Left ventricle myocardium inferior (tissue), 1 donor: ENCODE measurements around the gene GPRASP3. TPM values are rescaled to one million over a fixed set of nuclear protein-coding genes. Genes with fewer than 3 reads are reported as not detected.
A peak's percentile ranks its signal among the peaks of the same experiment; 100 is the strongest.

Experiments used
- DNase-seq: peaks from one replicate; pipeline ENCODE4 v3.0.0-alpha.2; 2020
- H3K27ac ChIP-seq: fragments of 200-600 bp; replicated peaks from 2 replicates; pipeline ENCODE4 v1.8.0; 2021
- H3K27me3 ChIP-seq: fragments of 200-600 bp; 2 replicates; pipeline ENCODE4 v1.8.0; 2021; ENCODE audit warnings: low read depth
- H3K36me3 ChIP-seq: fragments of 200-600 bp; 2 replicates; pipeline ENCODE4 v1.8.0; 2021
- H3K4me1 ChIP-seq: fragments of 200-600 bp; 2 replicates; pipeline ENCODE4 v1.8.0; 2021
- H3K4me3 ChIP-seq: fragments of 200-600 bp; 2 replicates; pipeline ENCODE4 v1.8.0; 2021; ENCODE audit warnings: mild to moderate bottlenecking, moderate library complexity
- H3K9me3 ChIP-seq: fragments of 200-600 bp; replicated peaks from 2 replicates; pipeline ENCODE4 v1.8.0; 2021
- intact Hi-C: fragments of 100-400 bp; cut with micrococcal nuclease; formaldehyde crosslinking; loops from one replicate; pipeline ENCODE4 v1.11.0; 2022
- total RNA-seq: library from RNA; stranded (reverse); fragmentation: NEBNext Ultra II Directional; extraction: Animal tissue kit (Norgen Biotek cat#: 25700); gene quantifications from one replicate; pipeline ENCODE4 v1.2.1, GENCODE V29; 2021
- TF ChIP-seq, protein P1 (sequence below): fragments of 200-600 bp; IDR thresholded peaks from 2 replicates; pipeline ENCODE4 v1.8.0; 2021; ENCODE audit warnings: antibody characterized with exemption, mild to moderate bottlenecking, borderline replicate concordance
- donor health status: DM: no; HTN: yes; CAD: no; lungs with severe emphysema.

GPRASP3 gene
- total RNA-seq, 1 donor from 2014 or later, result 4.8 TPM

GRCh38 chrX:102765217-102765616 lies 44.7 kb downstream of the GPRASP3 start:
- Histone ChIP-seq H3K36me3 (no peaks in the 10 kb centered on the region), H3K27ac (peak overlapping the region; percentile 52), H3K4me3 (no peak overlapping the region), H3K4me1 (peaks cover 10% of the 10 kb centered on the region), H3K9me3 (no peaks in the 10 kb centered on the region), H3K27me3 (no peaks in the 10 kb centered on the region)
- TF ChIP-seq, protein P1, sequence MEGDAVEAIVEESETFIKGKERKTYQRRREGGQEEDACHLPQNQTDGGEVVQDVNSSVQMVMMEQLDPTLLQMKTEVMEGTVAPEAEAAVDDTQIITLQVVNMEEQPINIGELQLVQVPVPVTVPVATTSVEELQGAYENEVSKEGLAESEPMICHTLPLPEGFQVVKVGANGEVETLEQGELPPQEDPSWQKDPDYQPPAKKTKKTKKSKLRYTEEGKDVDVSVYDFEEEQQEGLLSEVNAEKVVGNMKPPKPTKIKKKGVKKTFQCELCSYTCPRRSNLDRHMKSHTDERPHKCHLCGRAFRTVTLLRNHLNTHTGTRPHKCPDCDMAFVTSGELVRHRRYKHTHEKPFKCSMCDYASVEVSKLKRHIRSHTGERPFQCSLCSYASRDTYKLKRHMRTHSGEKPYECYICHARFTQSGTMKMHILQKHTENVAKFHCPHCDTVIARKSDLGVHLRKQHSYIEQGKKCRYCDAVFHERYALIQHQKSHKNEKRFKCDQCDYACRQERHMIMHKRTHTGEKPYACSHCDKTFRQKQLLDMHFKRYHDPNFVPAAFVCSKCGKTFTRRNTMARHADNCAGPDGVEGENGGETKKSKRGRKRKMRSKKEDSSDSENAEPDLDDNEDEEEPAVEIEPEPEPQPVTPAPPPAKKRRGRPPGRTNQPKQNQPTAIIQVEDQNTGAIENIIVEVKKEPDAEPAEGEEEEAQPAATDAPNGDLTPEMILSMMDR, result no peak
- intact Hi-C loops, result no loop called here
- DNase-seq, result no peak

DNA sequence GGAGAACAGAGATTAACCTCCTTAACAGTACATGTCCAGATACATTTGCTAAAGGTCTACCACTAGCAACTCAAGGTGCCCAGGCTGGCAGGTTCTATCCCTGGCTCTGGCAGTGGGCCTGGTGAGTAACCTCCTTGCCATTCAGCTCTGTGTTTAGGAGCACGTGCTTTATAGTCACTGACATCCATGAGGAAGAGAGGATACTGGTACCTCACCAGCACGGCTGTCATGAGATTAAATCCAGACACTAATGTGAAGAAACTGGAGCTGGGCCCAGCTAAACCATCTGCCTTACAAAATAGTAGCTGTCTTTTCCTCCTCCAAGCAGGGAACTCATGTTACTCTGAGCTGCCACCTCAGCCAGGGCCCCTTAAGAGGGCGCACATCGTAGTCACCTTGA lies 45.3 kb downstream of the GPRASP3 start:
- H3K27ac ChIP-seq, result peak overlapping the region; percentile 52
- intact Hi-C loops, result no loop called here

GRCh38 chrX:102767287-102767686 lies 46.7 kb downstream of the GPRASP3 start:
- Histone ChIP-seq H3K9me3 (no peaks in the 10 kb centered on the region), H3K27me3 (no peaks in the 10 kb centered on the region), H3K4me1 (peaks cover 12% of the 10 kb centered on the region), H3K36me3 (no peaks in the 10 kb centered on the region), H3K4me3 (no peak overlapping the region), H3K27ac (no peak overlapping the region)
- intact Hi-C loops, result no loop called here
- DNase-seq, result no peak
- TF ChIP-seq, protein P1, result no peak

More for the DNA sequence above, 45.3 kb downstream of the GPRASP3 start:
- TF ChIP-seq, protein P1, result no peak
- Histone ChIP-seq H3K4me1 (peaks cover 12% of the 10 kb centered on the region), H3K36me3 (no peaks in the 10 kb centered on the region), H3K27me3 (no peaks in the 10 kb centered on the region), H3K4me3 (no peak overlapping the region), H3K9me3 (no peaks in the 10 kb centered on the region)
- DNase-seq, result no peak

GRCh38 chrX:102768987-102769761 lies 48.6 kb downstream of the GPRASP3 start:
- intact Hi-C loops, result no loop called here
- TF ChIP-seq, protein P1, result no peak
- H3K27ac ChIP-seq, result peak overlapping the region; percentile 40

More at GRCh38 chrX:102768987-102769761, 48.6 kb downstream of the GPRASP3 start:
- Histone ChIP-seq H3K9me3 (no peaks in the 10 kb centered on the region), H3K36me3 (no peaks in the 10 kb centered on the region), H3K27me3 (no peaks in the 10 kb centered on the region), H3K4me3 (peak overlapping the region; percentile 73), H3K4me1 (peaks cover 12% of the 10 kb centered on the region)
- DNase-seq, result peak; percentile 47

Other genes with a start within 250 kb of the GPRASP3 start
- not detected for gene TCP11X2, start 248.9 kb upstream of the GPRASP3 start, total RNA-seq
- gene TMSB15A, start 204.0 kb upstream of the GPRASP3 start, total RNA-seq, result not detected
- 4.0 TPM for gene ARMCX5, start 121.2 kb upstream of the GPRASP3 start, total RNA-seq
- gene GPRASP1, start 69.3 kb upstream of the GPRASP3 start, total RNA-seq, result 4.7 TPM
- gene GPRASP2, start 8.3 kb upstream of the GPRASP3 start, total RNA-seq, result 14.5 TPM
- gene RAB40AL, start 216.5 kb downstream of the GPRASP3 start, total RNA-seq, result not detected